Ovary (tissue), 3 donors: ENCODE measurements around the gene ADAM30.

Experiments
- POLR2A ChIP-seq: fragments of 450-650 bp; IDR thresholded peaks from one replicate; pipeline ENCODE4 v1.6.1; 2017; ENCODE audit warnings: antibody characterized with exemption, mild to moderate bottlenecking, moderate library complexity
- TF ChIP-seq, protein P1 (sequence below), 3 donors: fragments of 450-650 bp in 2 of 3; fragments of 200-600 bp in 1 of 3; IDR thresholded peaks; one replicate each; pipeline versions ENCODE4 v1.5.1 to v1.8.0; 2016 to 2022; ENCODE audit warnings: antibody characterized with exemption in 3 of 3, mild to moderate bottlenecking in 1 of 3
- donor health status: DM: no; HTN: no; CAD: no.

DNA sequence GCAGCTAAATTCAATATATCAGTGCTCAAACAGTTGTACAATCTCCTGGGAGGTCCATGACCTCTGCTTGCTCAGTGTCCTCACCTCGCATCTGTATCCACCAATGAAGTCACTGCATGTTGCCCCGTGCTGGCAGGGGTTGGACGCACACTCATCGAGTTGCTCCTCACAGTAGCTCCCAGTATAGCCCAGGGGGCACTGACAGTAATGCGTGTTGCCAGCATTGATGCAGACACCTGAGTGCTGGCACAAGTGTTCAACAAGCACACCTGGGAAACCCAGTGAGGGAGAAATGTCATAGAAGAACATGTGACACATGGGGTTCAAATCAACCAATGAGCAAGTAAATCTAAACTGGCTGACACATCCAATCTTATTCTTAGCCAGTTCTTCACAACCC lies 40.9 kb upstream of the ADAM30 start:
- TF ChIP-seq, protein P1, sequence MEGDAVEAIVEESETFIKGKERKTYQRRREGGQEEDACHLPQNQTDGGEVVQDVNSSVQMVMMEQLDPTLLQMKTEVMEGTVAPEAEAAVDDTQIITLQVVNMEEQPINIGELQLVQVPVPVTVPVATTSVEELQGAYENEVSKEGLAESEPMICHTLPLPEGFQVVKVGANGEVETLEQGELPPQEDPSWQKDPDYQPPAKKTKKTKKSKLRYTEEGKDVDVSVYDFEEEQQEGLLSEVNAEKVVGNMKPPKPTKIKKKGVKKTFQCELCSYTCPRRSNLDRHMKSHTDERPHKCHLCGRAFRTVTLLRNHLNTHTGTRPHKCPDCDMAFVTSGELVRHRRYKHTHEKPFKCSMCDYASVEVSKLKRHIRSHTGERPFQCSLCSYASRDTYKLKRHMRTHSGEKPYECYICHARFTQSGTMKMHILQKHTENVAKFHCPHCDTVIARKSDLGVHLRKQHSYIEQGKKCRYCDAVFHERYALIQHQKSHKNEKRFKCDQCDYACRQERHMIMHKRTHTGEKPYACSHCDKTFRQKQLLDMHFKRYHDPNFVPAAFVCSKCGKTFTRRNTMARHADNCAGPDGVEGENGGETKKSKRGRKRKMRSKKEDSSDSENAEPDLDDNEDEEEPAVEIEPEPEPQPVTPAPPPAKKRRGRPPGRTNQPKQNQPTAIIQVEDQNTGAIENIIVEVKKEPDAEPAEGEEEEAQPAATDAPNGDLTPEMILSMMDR (IDR thresholded peaks at IDR 0.05), result no peak
- TF ChIP-seq POLR2A, result no peak
